ENCODE data around the gene GPC5. TPM values are rescaled to one million over a fixed set of nuclear protein-coding genes. Genes with fewer than 3 reads are reported as not detected.

GPC5 gene
- total and polyA plus RNA-seq, 2 of the 8 experiments (the other 6 are each of a cell fraction or from before 2014, with no cell fraction given) = 0.20 to 0.39 TPM

- no peak for DNase-seq (ENCODE audit: low read depth in 1 of 2, low spot score in 2 of 2)
- ChIA-PET POLR2A (ENCODE audit: partially characterized antibody) (no interaction called here), CTCF (ENCODE audit: partially characterized antibody) (no interaction called here)
- Histone ChIP-seq H2BK120ac (replicated peaks; ENCODE audit: low read depth, low read length) (no peak overlapping the region), H3K56ac (replicated peaks; ENCODE audit: insufficient read length, low read depth, low read length) (no peak overlapping the region), H3K9me3 (ENCODE audit: insufficient read depth in 2 of 2, low read depth in 1 of 2, low read length in 1 of 2) (no peaks in the 10 kb centered on the region), H3K4me1 (replicated peaks in 1 of 4; ENCODE audit: control insufficient read depth in 3 of 4, insufficient read depth in 4 of 4, low read length in 3 of 4) (no peaks in the 10 kb centered on the region), H2BK5ac (ENCODE audit: low read depth, low read length) (no peak overlapping the region), H4K91ac (replicated peaks; ENCODE audit: insufficient read length, low read length) (no peak overlapping the region), H3K4ac (replicated peaks; ENCODE audit: insufficient read length, low read depth, low read length) (no peak overlapping the region), H3K14ac (ENCODE audit: insufficient read length) (no peak overlapping the region), H2AFZ (ENCODE audit: low read length) (no peak overlapping the region), H3K4me2 (ENCODE audit: insufficient read depth in 1 of 2, low read depth in 2 of 2, low read length in 2 of 2) (no peak overlapping the region), H3K27ac (ENCODE audit: low read depth, low read length) (no peak overlapping the region), H3K9ac (replicated peaks in 1 of 4; ENCODE audit: extremely low read depth in 1 of 4, low read depth in 3 of 4, low read length in 3 of 4) (no peak overlapping the region), H3K23ac (ENCODE audit: insufficient read length) (no peak overlapping the region), H3K18ac (ENCODE audit: extremely low read depth, low read length) (no peak overlapping the region), H2BK15ac (ENCODE audit: low read length) (no peak overlapping the region), H3K79me2 (ENCODE audit: control insufficient read depth in 1 of 2, insufficient read depth in 2 of 2, low read length in 2 of 2) (no peaks in the 10 kb centered on the region), H3K36me3 (ENCODE audit: control insufficient read depth in 2 of 4, insufficient read depth in 4 of 4, low read length in 3 of 4) (no peaks in the 10 kb centered on the region), H3K23me2 (ENCODE audit: low read depth, low read length) (no peaks in the 10 kb centered on the region), H2BK20ac (ENCODE audit: low read length) (no peak overlapping the region), H3K4me3 (ENCODE audit: extremely low read depth in 1 of 4, insufficient read depth in 2 of 4, low read depth in 3 of 4, low read length in 4 of 4) (no peak overlapping the region), H2AK5ac (ENCODE audit: low read depth, low read length) (no peak overlapping the region), H4K20me1 (replicated peaks in 1 of 2; ENCODE audit: control insufficient read depth in 1 of 2, insufficient read depth in 2 of 2, low read length in 2 of 2) (no peaks in the 10 kb centered on the region), H4K8ac (ENCODE audit: extremely low read depth, insufficient read depth, low read length) (no peak overlapping the region), H4K5ac (ENCODE audit: insufficient read length, low read depth, low read length) (no peak overlapping the region), H3K79me1 (ENCODE audit: low read depth, low read length) (no peaks in the 10 kb centered on the region), H3K27me3 (replicated peaks in 1 of 4; ENCODE audit: control insufficient read depth in 3 of 4, extremely low read depth in 1 of 4, insufficient read depth in 3 of 4, low read length in 3 of 4) (no peaks in the 10 kb centered on the region), H2BK12ac (ENCODE audit: low read depth, low read length) (no peak overlapping the region)
- no peak for FAIRE-seq
- TF ChIP-seq HDAC2 (IDR thresholded peaks at IDR 0.05; ENCODE audit: borderline replicate concordance in 1 of 2, low read depth in 2 of 2, low read length in 2 of 2) (no peak), CBX5 (IDR thresholded peaks at IDR 0.05; ENCODE audit: low read depth, low read length) (no peak), CTCF (IDR thresholded peaks at IDR 0.05; ENCODE audit: control extremely low read depth in 1 of 3, insufficient read depth in 1 of 3, low read depth in 1 of 3, low read length in 3 of 3) (no peak), KDM4A (IDR thresholded peaks at IDR 0.05; ENCODE audit: low read depth, low read length, severe bottlenecking) (no peak), NRF1 (IDR thresholded peaks at IDR 0.05; ENCODE audit: low read depth, low read length) (no peak), SAP30 (IDR thresholded peaks at IDR 0.05; ENCODE audit: insufficient read depth, insufficient replicate concordance, low read length) (no peak), RBBP5 (IDR thresholded peaks at IDR 0.05; ENCODE audit: borderline replicate concordance, low read depth, low read length) (no peak), SIX5 (IDR thresholded peaks at IDR 0.05; ENCODE audit: low read depth, low read length) (no peak), TEAD4 (IDR thresholded peaks at IDR 0.05; ENCODE audit: low read depth, low read length) (no peak), ATF3 (IDR thresholded peaks at IDR 0.05; ENCODE audit: insufficient read depth, low read depth, low read length) (no peak), TBP (IDR thresholded peaks at IDR 0.05; ENCODE audit: low read depth, low read length) (no peak), FOSL1 (IDR thresholded peaks at IDR 0.05; ENCODE audit: insufficient read depth, low read depth, low read length) (no peak)
Observed at GRCh38 chr13:91824416-91824815, 426.0 kb downstream of the GPC5 start.

Measured in H1 (cell line).